ENCODE results near the gene CXCL10.

- TF ChIP-seq, protein P1, sequence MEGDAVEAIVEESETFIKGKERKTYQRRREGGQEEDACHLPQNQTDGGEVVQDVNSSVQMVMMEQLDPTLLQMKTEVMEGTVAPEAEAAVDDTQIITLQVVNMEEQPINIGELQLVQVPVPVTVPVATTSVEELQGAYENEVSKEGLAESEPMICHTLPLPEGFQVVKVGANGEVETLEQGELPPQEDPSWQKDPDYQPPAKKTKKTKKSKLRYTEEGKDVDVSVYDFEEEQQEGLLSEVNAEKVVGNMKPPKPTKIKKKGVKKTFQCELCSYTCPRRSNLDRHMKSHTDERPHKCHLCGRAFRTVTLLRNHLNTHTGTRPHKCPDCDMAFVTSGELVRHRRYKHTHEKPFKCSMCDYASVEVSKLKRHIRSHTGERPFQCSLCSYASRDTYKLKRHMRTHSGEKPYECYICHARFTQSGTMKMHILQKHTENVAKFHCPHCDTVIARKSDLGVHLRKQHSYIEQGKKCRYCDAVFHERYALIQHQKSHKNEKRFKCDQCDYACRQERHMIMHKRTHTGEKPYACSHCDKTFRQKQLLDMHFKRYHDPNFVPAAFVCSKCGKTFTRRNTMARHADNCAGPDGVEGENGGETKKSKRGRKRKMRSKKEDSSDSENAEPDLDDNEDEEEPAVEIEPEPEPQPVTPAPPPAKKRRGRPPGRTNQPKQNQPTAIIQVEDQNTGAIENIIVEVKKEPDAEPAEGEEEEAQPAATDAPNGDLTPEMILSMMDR (IDR thresholded peaks at IDR 0.05): no peak
- no peak for TF ChIP-seq POLR2A (IDR thresholded peaks at IDR 0.05)
These were observed 23.0 kb downstream of the CXCL10 start for GRCh38 chr4:76000279-76000678.

Measured in uterus (tissue), 2 donors.